ENCODE results near the gene KRT86.

KRT86 gene

GRCh38 chr12:52317468-52318052, 43.1 kb downstream of the KRT86 start:
- no peak for DNase-seq

- DNase-seq = no peak
Observed at GRCh38 chr12:52318241-52318990, 44.0 kb downstream of the KRT86 start.

- DNase-seq = no peak
Observed at GRCh38 chr12:52319097-52319496, 44.7 kb downstream of the KRT86 start.

- DNase-seq = no peak
Observed at GRCh38 chr12:52320784-52321400, 46.4 kb downstream of the KRT86 start, which contains the start of gene KRT83. TSS of gene KRT83 (minus strand) at chr12:52321398. CDS start at chr12:52321335, 63 bp downstream.

GRCh38 chr12:52321418-52321817, 47.0 kb downstream of the KRT86 start:
- no peak for DNase-seq

- DNase-seq = no peak
Observed at GRCh38 chr12:52322069-52322468, 47.6 kb downstream of the KRT86 start.

GRCh38 chr12:52323001-52323400, 48.6 kb downstream of the KRT86 start:
- no peak for DNase-seq

- no peak for DNase-seq
Observed at GRCh38 chr12:52323416-52324152, 49.1 kb downstream of the KRT86 start.

GRCh38 chr12:52324153-52324444, 49.7 kb downstream of the KRT86 start:
- no peak for DNase-seq

GRCh38 chr12:52327052-52327829, 52.8 kb downstream of the KRT86 start:
- peak in 1 of 2 experiments; percentile 52 for DNase-seq

- DNase-seq = no peak
Observed at GRCh38 chr12:52327830-52328500, 53.5 kb downstream of the KRT86 start.

- DNase-seq = no peak
Observed at GRCh38 chr12:52331039-52331438, 56.6 kb downstream of the KRT86 start.

GRCh38 chr12:52331833-52332232, 57.4 kb downstream of the KRT86 start:
- no peak for DNase-seq

- no peak for DNase-seq
Observed at GRCh38 chr12:52332381-52332780, 57.9 kb downstream of the KRT86 start.

- no peak for DNase-seq
Observed at GRCh38 chr12:52333321-52333720, 58.9 kb downstream of the KRT86 start.

GRCh38 chr12:52334185-52334584, 59.7 kb downstream of the KRT86 start:
- no peak for DNase-seq

GRCh38 chr12:52335598-52336262, 61.3 kb downstream of the KRT86 start:
- no peak for DNase-seq

GRCh38 chr12:52336641-52337040, 62.2 kb downstream of the KRT86 start:
- no peak for DNase-seq

GRCh38 chr12:52337054-52337453, 62.6 kb downstream of the KRT86 start:
- no peak for DNase-seq

GRCh38 chr12:52338241-52338960, 64.0 kb downstream of the KRT86 start:
- DNase-seq = no peak

GRCh38 chr12:52341066-52341580, 66.7 kb downstream of the KRT86 start:
- DNase-seq = no peak

Data from cerebellar nuclear complex (tissue), 1 donor.